Chondrocyte (in vitro differentiated cells): ENCODE data around the gene MRLN. TPM values are rescaled to one million over a fixed set of nuclear protein-coding genes. Genes with fewer than 3 reads are reported as not detected.
A peak's percentile ranks its signal among the peaks of the same experiment; 100 is the strongest.

Experiments
- DNase-seq: peaks from one replicate; pipeline ENCODE4 v3.0.0; 2021; ENCODE audit warnings: mixed read lengths, low spot score
- H3K27ac Mint-ChIP-seq: one replicate; pipeline ENCODE4 v1.8.0; 2021; ENCODE audit warnings: mild to moderate bottlenecking, moderate library complexity, mixed read lengths; ENCODE audit not compliant: unreplicated experiment
- H3K27me3 Mint-ChIP-seq: 2 replicates; pipeline ENCODE4 v1.8.0; 2021; ENCODE audit warnings: low read depth, mixed read lengths
- H3K36me3 Mint-ChIP-seq: 2 replicates; pipeline ENCODE4 v1.8.0; 2021; ENCODE audit warnings: low read depth, mixed read lengths
- H3K4me1 Mint-ChIP-seq: 2 replicates; pipeline ENCODE4 v1.8.0; 2021; ENCODE audit warnings: low read depth, mild to moderate bottlenecking, mixed read lengths
- H3K4me3 Mint-ChIP-seq: one replicate; pipeline ENCODE4 v1.8.0; 2021; ENCODE audit warnings: mild to moderate bottlenecking, moderate library complexity, mixed read lengths; ENCODE audit not compliant: unreplicated experiment
- H3K9me3 Mint-ChIP-seq: 2 replicates; pipeline ENCODE4 v1.8.0; 2021; ENCODE audit warnings: low read depth, mixed read lengths
- CTCF ChIP-seq: fragments of 200-600 bp; sonication (generic); IDR thresholded peaks from 2 replicates; pipeline ENCODE4 v1.5.0; 2021; ENCODE audit warnings: antibody characterized with exemption, mild to moderate bottlenecking, moderate library complexity
- total RNA-seq: library from RNA; stranded (reverse); gene quantifications from 3 replicates; pipeline ENCODE4 v1.2.1, GENCODE V29; 2021

The MRLN gene
- total RNA-seq, 1 donor from 2014 or later = not detected

- no peak overlapping the region for H3K4me3 Mint-ChIP-seq
- H3K27ac Mint-ChIP-seq = no peak overlapping the region
- no peak for TF ChIP-seq CTCF
Measured at GRCh38 chr10:59692113-59692512, 61.1 kb downstream of the MRLN start.

GRCh38 chr10:59688921-59689351, 64.3 kb downstream of the MRLN start:
- no peak for TF ChIP-seq CTCF
- Mint-ChIP-seq H3K36me3 (no peaks in the 10 kb centered on the region), H3K27me3 (peaks cover 4% of the 10 kb centered on the region), H3K4me1 (peaks cover 9% of the 10 kb centered on the region), H3K27ac (peak overlapping the region; percentile 19), H3K9me3 (no peaks in the 10 kb centered on the region), H3K4me3 (no peak overlapping the region)
- no peak for DNase-seq

More at GRCh38 chr10:59692113-59692512, 61.1 kb downstream of the MRLN start:
- Mint-ChIP-seq H3K36me3 (no peaks in the 10 kb centered on the region), H3K4me1 (peaks cover 9% of the 10 kb centered on the region), H3K27me3 (peaks cover 4% of the 10 kb centered on the region), H3K9me3 (no peaks in the 10 kb centered on the region)
- no peak for DNase-seq

DNA sequence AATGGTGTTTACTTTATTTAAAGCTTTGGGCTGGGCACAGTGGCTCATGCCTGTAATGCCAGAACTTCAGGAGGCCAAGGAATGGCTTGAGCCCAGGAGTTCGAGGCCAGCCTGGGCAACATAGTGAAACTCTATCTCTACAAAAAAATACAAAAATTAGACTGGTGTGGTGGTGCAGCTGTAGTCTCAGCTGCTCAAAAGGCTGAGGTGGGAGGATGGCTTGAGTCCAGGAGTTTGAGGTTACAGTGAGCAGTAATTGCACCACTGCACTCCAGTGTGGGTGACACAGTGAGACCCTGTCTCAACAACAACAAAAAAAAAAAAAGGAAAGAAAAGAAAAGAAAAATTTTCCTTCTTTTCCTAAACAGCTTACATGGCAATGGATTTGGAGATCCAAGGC, 65.6 kb downstream of the MRLN start:
- no peak overlapping the region for H3K27ac Mint-ChIP-seq
- no peaks in the 10 kb centered on the region for H3K36me3 Mint-ChIP-seq
- peaks cover 4% of the 10 kb centered on the region for H3K27me3 Mint-ChIP-seq
- no peaks in the 10 kb centered on the region for H3K9me3 Mint-ChIP-seq
- no peak for TF ChIP-seq CTCF
- H3K4me1 Mint-ChIP-seq = peaks cover 9% of the 10 kb centered on the region
- no peak overlapping the region for H3K4me3 Mint-ChIP-seq
- no peak for DNase-seq

Other genes starting within 250 kb of the MRLN start
- 1.00 to 1.5 TPM (median 1.2 TPM) in 3 replicates for gene SLC16A9, start 43.6 kb downstream of the MRLN start, total RNA-seq
- gene CCDC6, start 153.1 kb upstream of the MRLN start, total RNA-seq = 58.9 to 61.8 TPM (median 59.3 TPM) in 3 replicates